Transverse colon (tissue), 4 donors: Measurements from ENCODE around the gene NEUROD4. TPM values are rescaled to one million over a fixed set of nuclear protein-coding genes. Genes with fewer than 3 reads are reported as not detected.

Experiments used
- DNase-seq: peaks from one replicate; pipeline ENCODE4 v3.0.0-alpha.2; 2019
- H3K27ac ChIP-seq, 4 donors: fragments of 200-600 bp; sonication (generic); 2 replicates each; pipeline ENCODE4 v1.5.1; 2016 to 2018; ENCODE audit warnings: inconsistent platforms in 4 of 4
- H3K27me3 ChIP-seq: fragments of 200-600 bp; sonication (generic); 2 replicates; pipeline ENCODE4 v1.5.1; 2017; ENCODE audit warnings: inconsistent platforms
- H3K36me3 ChIP-seq, 4 donors: fragments of 200-600 bp; sonication (generic); 2 replicates each; pipeline ENCODE4 v1.5.1; 2017 to 2019; ENCODE audit warnings: inconsistent platforms in 4 of 4
- H3K4me1 ChIP-seq, 4 donors: fragments of 200-600 bp; sonication (generic); 2 replicates each; pipeline ENCODE4 v1.5.1; 2017 to 2020; ENCODE audit warnings: inconsistent platforms in 4 of 4
- H3K4me3 ChIP-seq, 4 donors: fragments of 200-600 bp; sonication (generic); 1 replicate in 1 of 4; 2 replicates in 3 of 4; pipeline versions ENCODE4 v1.5.1 to v1.6.1; 2017 to 2019; ENCODE audit warnings: inconsistent platforms in 4 of 4
- H3K9me3 ChIP-seq, 2 donors: fragments of 200-600 bp; sonication (generic); 2 replicates each; pipeline ENCODE4 v1.5.1; 2017 to 2019; ENCODE audit warnings: inconsistent platforms in 2 of 2
- CTCF ChIP-seq, 5 experiments: fragments of 200-600 bp in 3 of 5; fragments of 450-650 bp in 2 of 5; sonication (generic) in 3 of 5; IDR thresholded peaks; 1 replicate in 2 of 5; 2 replicates in 3 of 5; pipeline ENCODE4 v1.5.1; 2016 to 2017; ENCODE audit warnings: antibody characterized with exemption in 5 of 5, inconsistent platforms in 3 of 5, mild to moderate bottlenecking in 2 of 5, moderate library complexity in 1 of 5
- EP300 ChIP-seq: sonication (generic); formaldehyde crosslinking; IDR thresholded peaks from one replicate; pipeline ENCODE4 v1.6.1; 2017; ENCODE audit warnings: antibody characterized with exemption, low read depth
- POLR2A ChIP-seq: fragments of 450-650 bp; IDR thresholded peaks from one replicate; pipeline ENCODE4 v1.6.1; 2016; ENCODE audit warnings: antibody characterized with exemption, mild to moderate bottlenecking, moderate library complexity
- POLR2AphosphoS5 ChIP-seq, 3 donors: sonication (generic); formaldehyde crosslinking; IDR thresholded peaks; one replicate each; pipeline ENCODE4 v1.6.1; 2016; ENCODE audit warnings: antibody characterized with exemption in 3 of 3
- WGBS, 2 donors: methylation state at CpG; one replicate each; pipeline ENCODE4 v1.1.5; 2018; ENCODE audit warnings: low coverage in 1 of 2; 5-methylcytosine and 5-hydroxymethylcytosine counted together
- in situ Hi-C, 4 donors: fragments of 200-750 bp; cut with MboI; loops; one replicate each; pipeline versions ENCODE4 v1.15.0 to v1.15.1; 2017; ENCODE audit warnings: low sequenced_read_pairs in 3 of 4, low pct_ligation_motif_present in 1 of 4, low pct_unique_long_range_greater_than_20kb in 1 of 4
- intact Hi-C: fragments of 100-400 bp; cut with DNase I; formaldehyde crosslinking; loops from one replicate; pipeline ENCODE4 v1.15.1; 2023; ENCODE audit warnings: low total_unique reads
- total RNA-seq, 4 donors: library from RNA; depleted of rRNA; stranded (reverse); fragments of >200 nt; gene quantifications; one replicate each; pipeline ENCODE4 v1.1.0, GENCODE V29; 2016

NEUROD4 gene
- total RNA-seq, 4 donors from 2014 or later, result not detected

- TF ChIP-seq POLR2A (no peak), POLR2AphosphoS5 (IDR thresholded peaks at IDR 0.05) (no peak), CTCF (IDR thresholded peaks at IDR 0.05) (no peak), EP300 (no peak)
- no peaks in the 10 kb centered on the region for H3K9me3 ChIP-seq
- H3K27me3 ChIP-seq, result no peaks in the 10 kb centered on the region
- 55 to 58% methylated on average over 6 to 7 of the region's 7 CpGs for WGBS, 2 donors
- no peaks in the 10 kb centered on the region for H3K36me3 ChIP-seq
- DNase-seq, result no peak
- H3K4me1 ChIP-seq, result no peaks in the 10 kb centered on the region
- intact Hi-C loops (no loop called here), in situ Hi-C loops (no loop called here)
- no peak overlapping the region for H3K27ac ChIP-seq
- H3K4me3 ChIP-seq, result no peak overlapping the region
These were observed 31.6 kb downstream of the NEUROD4 start for GRCh38 chr12:55051197-55051947.

GRCh38 chr12:55057481-55057880 is 37.7 kb downstream of the NEUROD4 start:
- in situ Hi-C loops, result no loop called here
- H3K4me3 ChIP-seq, result no peak overlapping the region
- DNase-seq, result no peak
- no peaks in the 10 kb centered on the region for H3K9me3 ChIP-seq
- no peaks in the 10 kb centered on the region for H3K4me1 ChIP-seq
- H3K36me3 ChIP-seq, result no peaks in the 10 kb centered on the region
- 61% methylated on average over 5 of the region's 5 CpGs; no CpG with 5 or more reads in 1 of the 2 donors for WGBS, 2 donors
- intact Hi-C loops, result no loop called here
- peaks cover 8% of the 10 kb centered on the region for H3K27me3 ChIP-seq
- no peak overlapping the region for H3K27ac ChIP-seq
- TF ChIP-seq POLR2AphosphoS5 (IDR thresholded peaks at IDR 0.05), result no peak
- no peak for TF ChIP-seq CTCF (IDR thresholded peaks at IDR 0.05)
- TF ChIP-seq POLR2A, result no peak
- TF ChIP-seq EP300, result no peak

GRCh38 chr12:55058082-55058481 is 38.3 kb downstream of the NEUROD4 start:
- H3K4me3 ChIP-seq, result no peak overlapping the region
- WGBS, 2 donors, result 67 to 75% methylated on average over 1 of the region's 1 CpG
- no peak overlapping the region for H3K27ac ChIP-seq
- intact Hi-C loops (no loop called here), in situ Hi-C loops (no loop called here)
- H3K9me3 ChIP-seq, result no peaks in the 10 kb centered on the region
- DNase-seq, result no peak
- peaks cover 9% of the 10 kb centered on the region for H3K27me3 ChIP-seq
- TF ChIP-seq CTCF (IDR thresholded peaks at IDR 0.05) (no peak), POLR2AphosphoS5 (IDR thresholded peaks at IDR 0.05) (no peak), POLR2A (no peak)
- H3K4me1 ChIP-seq, result no peaks in the 10 kb centered on the region
- H3K36me3 ChIP-seq, result no peaks in the 10 kb centered on the region

- 81 to 87% methylated on average over 4 of the region's 4 CpGs for WGBS, 2 donors
- no peak overlapping the region for H3K4me3 ChIP-seq
- H3K27ac ChIP-seq, result no peak overlapping the region
- intact Hi-C loops (no loop called here), in situ Hi-C loops (no loop called here)
- H3K27me3 ChIP-seq, result peaks cover 14% of the 10 kb centered on the region
- no peaks in the 10 kb centered on the region for H3K9me3 ChIP-seq
- DNase-seq, result no peak
- TF ChIP-seq EP300 (no peak), POLR2AphosphoS5 (IDR thresholded peaks at IDR 0.05) (no peak), POLR2A (no peak), CTCF (IDR thresholded peaks at IDR 0.05) (no peak)
- no peaks in the 10 kb centered on the region for H3K36me3 ChIP-seq
- H3K4me1 ChIP-seq, result no peaks in the 10 kb centered on the region
These were observed 39.0 kb downstream of the NEUROD4 start for GRCh38 chr12:55058776-55059175.
